ENCODE data around the gene ISCA2.

- TF ChIP-seq, protein P1, sequence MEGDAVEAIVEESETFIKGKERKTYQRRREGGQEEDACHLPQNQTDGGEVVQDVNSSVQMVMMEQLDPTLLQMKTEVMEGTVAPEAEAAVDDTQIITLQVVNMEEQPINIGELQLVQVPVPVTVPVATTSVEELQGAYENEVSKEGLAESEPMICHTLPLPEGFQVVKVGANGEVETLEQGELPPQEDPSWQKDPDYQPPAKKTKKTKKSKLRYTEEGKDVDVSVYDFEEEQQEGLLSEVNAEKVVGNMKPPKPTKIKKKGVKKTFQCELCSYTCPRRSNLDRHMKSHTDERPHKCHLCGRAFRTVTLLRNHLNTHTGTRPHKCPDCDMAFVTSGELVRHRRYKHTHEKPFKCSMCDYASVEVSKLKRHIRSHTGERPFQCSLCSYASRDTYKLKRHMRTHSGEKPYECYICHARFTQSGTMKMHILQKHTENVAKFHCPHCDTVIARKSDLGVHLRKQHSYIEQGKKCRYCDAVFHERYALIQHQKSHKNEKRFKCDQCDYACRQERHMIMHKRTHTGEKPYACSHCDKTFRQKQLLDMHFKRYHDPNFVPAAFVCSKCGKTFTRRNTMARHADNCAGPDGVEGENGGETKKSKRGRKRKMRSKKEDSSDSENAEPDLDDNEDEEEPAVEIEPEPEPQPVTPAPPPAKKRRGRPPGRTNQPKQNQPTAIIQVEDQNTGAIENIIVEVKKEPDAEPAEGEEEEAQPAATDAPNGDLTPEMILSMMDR (IDR thresholded peaks at IDR 0.05): peak in 2 of 4 experiments; percentile 18 to 31
- TF ChIP-seq POLR2A (IDR thresholded peaks at IDR 0.05): peak; percentile 75
Observed at GRCh38 chr14:74493343-74494261, at the start of gene ISCA2.
